NB4 (cell line): ENCODE results near the gene PRDM15.

Experiments
- CTCF ChIP-seq: IDR thresholded peaks from one replicate; pipeline ENCODE4 v1.5.1; 2012; ENCODE audit warnings: low read depth, low read length
- MYC ChIP-seq: IDR thresholded peaks from 2 replicates; pipeline ENCODE4 v1.6.1; 2011; ENCODE audit warnings: low read depth, low read length
- POLR2A ChIP-seq: IDR thresholded peaks from 2 replicates; pipeline ENCODE4 v1.6.1; 2011; ENCODE audit warnings: mild to moderate bottlenecking; ENCODE audit not compliant: insufficient read length; ENCODE audit errors: extremely low read depth
- TF ChIP-seq, protein P1 (sequence below): IDR thresholded peaks from 2 replicates; pipeline ENCODE4 v1.6.1; 2011; ENCODE audit warnings: low read depth, low read length

GRCh38 chr21:41864311-41865001 is 14.7 kb downstream of the PRDM15 start:
- TF ChIP-seq CTCF (no peak), POLR2A (no peak), MYC (no peak)
- TF ChIP-seq, protein P1, sequence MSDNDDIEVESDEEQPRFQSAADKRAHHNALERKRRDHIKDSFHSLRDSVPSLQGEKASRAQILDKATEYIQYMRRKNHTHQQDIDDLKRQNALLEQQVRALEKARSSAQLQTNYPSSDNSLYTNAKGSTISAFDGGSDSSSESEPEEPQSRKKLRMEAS: no peak
